ENCODE data around the gene COLEC11.

COLEC11 gene

GRCh38 chr2:3644246-3644525 is 49.3 kb downstream of the COLEC11 start:
- no peak for TF ChIP-seq CTCF (IDR thresholded peaks at IDR 0.05; ENCODE audit: insufficient read depth, low read length, poor library complexity, severe bottlenecking)
- no peaks in the 10 kb centered on the region for H3K36me3 ChIP-seq (ENCODE audit: control insufficient read depth, insufficient read depth, low read length)
- DNase-seq (ENCODE audit: extremely low read depth, insufficient read length) = no peak
- H3K27me3 ChIP-seq (replicated peaks; ENCODE audit: control insufficient read depth, insufficient read depth, low read length) = no peaks in the 10 kb centered on the region
- no peak overlapping the region for H3K4me3 ChIP-seq (replicated peaks; ENCODE audit: low read depth, low read length)

GRCh38 chr2:3644891-3645605 is 50.1 kb downstream of the COLEC11 start:
- DNase-seq (ENCODE audit: extremely low read depth, insufficient read length) = no peak
- Histone ChIP-seq H3K4me3 (replicated peaks; ENCODE audit: low read depth, low read length) (no peak overlapping the region), H3K36me3 (ENCODE audit: control insufficient read depth, insufficient read depth, low read length) (no peaks in the 10 kb centered on the region), H3K27me3 (replicated peaks; ENCODE audit: control insufficient read depth, insufficient read depth, low read length) (no peaks in the 10 kb centered on the region)
- TF ChIP-seq CTCF (IDR thresholded peaks at IDR 0.05; ENCODE audit: insufficient read depth, low read length, poor library complexity, severe bottlenecking) = no peak

- Histone ChIP-seq H3K27me3 (replicated peaks; ENCODE audit: control insufficient read depth, insufficient read depth, low read length) (no peaks in the 10 kb centered on the region), H3K4me3 (replicated peaks; ENCODE audit: low read depth, low read length) (no peak overlapping the region), H3K36me3 (ENCODE audit: control insufficient read depth, insufficient read depth, low read length) (no peaks in the 10 kb centered on the region)
- no peak for DNase-seq (ENCODE audit: extremely low read depth, insufficient read length)
- TF ChIP-seq CTCF (IDR thresholded peaks at IDR 0.05; ENCODE audit: insufficient read depth, low read length, poor library complexity, severe bottlenecking) = no peak
These were observed 51.0 kb downstream of the COLEC11 start for GRCh38 chr2:3645745-3646389.

- Histone ChIP-seq H3K4me3 (replicated peaks; ENCODE audit: low read depth, low read length) (no peak overlapping the region), H3K27me3 (replicated peaks; ENCODE audit: control insufficient read depth, insufficient read depth, low read length) (no peaks in the 10 kb centered on the region), H3K36me3 (ENCODE audit: control insufficient read depth, insufficient read depth, low read length) (no peaks in the 10 kb centered on the region)
- no peak for TF ChIP-seq CTCF (IDR thresholded peaks at IDR 0.05; ENCODE audit: insufficient read depth, low read length, poor library complexity, severe bottlenecking)
- DNase-seq (ENCODE audit: extremely low read depth, insufficient read length) = no peak
These were observed 51.5 kb downstream of the COLEC11 start for GRCh38 chr2:3646446-3646845.

- Histone ChIP-seq H3K36me3 (ENCODE audit: control insufficient read depth, insufficient read depth, low read length) (no peaks in the 10 kb centered on the region), H3K27me3 (replicated peaks; ENCODE audit: control insufficient read depth, insufficient read depth, low read length) (no peaks in the 10 kb centered on the region), H3K4me3 (replicated peaks; ENCODE audit: low read depth, low read length) (no peak overlapping the region)
- no peak for TF ChIP-seq CTCF (IDR thresholded peaks at IDR 0.05; ENCODE audit: insufficient read depth, low read length, poor library complexity, severe bottlenecking)
- DNase-seq (ENCODE audit: extremely low read depth, insufficient read length) = no peak
These were observed 52.3 kb downstream of the COLEC11 start for GRCh38 chr2:3647246-3647645.

Measured in GM06990 (cell line).